NCI-H2196 treated with DMSO at 0.1 percent for 48 hours (cell line): Measurements from ENCODE around the gene PPP1R12B.
"Not testable (repeated sequence)": the region's sequence is repeated elsewhere in the genome, so short reads cannot be mapped to it uniquely, and the experiment has no call there.

Source experiments
- DNase-seq: peaks from one replicate; lab custom pipeline; 2025; ENCODE audit not compliant: unreplicated experiment; lab: John Stamatoyannopoulos, UW

PPP1R12B gene

GRCh38 chr1:202343652-202344349, 4.7 kb upstream of the PPP1R12B start:
- peak; percentile 70 for DNase-seq

DNA sequence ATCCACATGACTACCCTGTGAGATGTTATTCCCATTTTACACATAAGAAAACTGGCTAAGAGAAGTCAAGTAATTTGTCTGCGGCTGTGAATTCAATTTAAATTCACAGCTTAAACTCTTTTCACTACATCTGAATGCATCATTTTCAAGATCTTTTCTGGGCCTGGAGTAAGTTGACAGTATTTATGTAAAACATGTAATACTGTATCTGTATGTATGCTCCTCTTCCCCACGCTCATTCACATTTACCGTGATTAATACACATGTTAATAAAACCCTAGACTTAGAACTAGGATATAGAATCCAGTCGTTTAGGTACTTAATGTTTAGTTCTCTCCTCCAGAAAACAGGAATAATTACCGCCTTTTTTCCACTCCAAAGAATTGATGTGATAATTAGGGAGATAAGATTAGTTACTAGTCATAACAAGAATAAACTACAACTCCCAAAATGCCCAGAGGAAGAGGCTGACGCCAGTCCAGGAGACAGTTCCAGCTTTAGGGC, 442 bp upstream of the PPP1R12B start:
- no peak for DNase-seq

- DNase-seq, result no peak
Measured at GRCh38 chr1:202349206-202349928, 868 bp downstream of the PPP1R12B start.

DNA sequence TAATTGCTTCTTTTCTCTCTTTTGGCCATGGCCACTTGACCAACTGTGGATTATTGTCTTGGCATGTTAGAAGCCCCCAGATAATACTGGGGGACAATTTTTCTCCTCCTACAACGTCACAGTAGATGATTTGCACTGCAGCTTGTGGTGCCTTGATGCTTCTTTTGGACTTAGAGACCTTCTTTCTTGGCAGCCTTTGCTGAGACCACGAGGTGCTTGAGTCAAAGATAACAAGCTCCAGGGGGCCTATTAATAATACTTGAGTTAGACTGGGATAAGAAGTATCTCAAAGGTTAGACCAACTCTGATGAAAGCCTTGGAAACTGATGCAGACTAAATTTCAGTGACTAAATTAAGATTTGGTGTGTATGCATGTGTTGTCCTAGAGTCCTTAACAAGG, 3.2 kb downstream of the PPP1R12B start:
- no peak for DNase-seq

GRCh38 chr1:202352583-202353197, 4.2 kb downstream of the PPP1R12B start:
- DNase-seq, result not testable (repeated sequence)

- no peak for DNase-seq
Measured at GRCh38 chr1:202355944-202356553, 7.5 kb downstream of the PPP1R12B start.

- DNase-seq, result no peak
Measured at GRCh38 chr1:202357506-202357905, 9.0 kb downstream of the PPP1R12B start.

GRCh38 chr1:202361224-202361623, 12.7 kb downstream of the PPP1R12B start:
- DNase-seq, result no peak

DNA sequence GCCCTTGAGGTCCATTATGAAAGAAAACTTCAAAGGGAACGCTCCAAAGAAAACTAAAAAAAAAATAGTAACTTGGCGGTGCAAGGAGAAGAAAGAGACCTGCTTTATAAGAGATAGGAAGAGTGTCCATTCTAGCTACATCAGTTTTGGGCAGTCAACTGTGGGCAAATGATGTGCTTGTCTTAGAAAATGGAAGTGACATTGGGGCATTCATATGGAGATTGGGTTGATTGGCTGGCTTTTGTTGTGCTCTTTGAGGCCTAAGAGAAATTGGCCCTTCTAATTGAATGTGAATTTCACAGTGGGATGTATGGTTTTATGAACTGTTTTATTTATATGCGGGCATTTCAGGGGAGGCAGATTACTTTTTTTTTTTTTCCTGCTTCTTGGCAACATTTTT, 13.2 kb downstream of the PPP1R12B start:
- DNase-seq, result no peak

DNA sequence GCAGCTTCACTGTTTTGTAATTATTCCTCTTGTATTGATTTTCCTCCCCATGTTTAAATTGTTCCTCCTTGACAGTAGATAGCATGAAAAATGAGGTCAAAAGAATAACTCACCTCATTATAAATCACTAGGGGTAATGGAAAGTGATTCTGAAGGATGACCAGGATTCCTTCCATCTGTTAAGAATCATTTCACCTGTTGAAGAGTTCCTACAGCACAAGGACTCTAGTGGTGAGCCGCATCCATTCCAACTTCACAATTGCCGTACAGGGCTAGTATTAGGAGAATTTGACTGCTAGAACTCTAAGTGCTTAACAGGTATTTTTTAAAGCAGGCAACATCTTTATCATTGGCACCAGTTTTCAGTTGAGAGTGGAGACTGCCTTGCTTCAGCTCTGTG, 13.7 kb downstream of the PPP1R12B start:
- no peak for DNase-seq

DNA sequence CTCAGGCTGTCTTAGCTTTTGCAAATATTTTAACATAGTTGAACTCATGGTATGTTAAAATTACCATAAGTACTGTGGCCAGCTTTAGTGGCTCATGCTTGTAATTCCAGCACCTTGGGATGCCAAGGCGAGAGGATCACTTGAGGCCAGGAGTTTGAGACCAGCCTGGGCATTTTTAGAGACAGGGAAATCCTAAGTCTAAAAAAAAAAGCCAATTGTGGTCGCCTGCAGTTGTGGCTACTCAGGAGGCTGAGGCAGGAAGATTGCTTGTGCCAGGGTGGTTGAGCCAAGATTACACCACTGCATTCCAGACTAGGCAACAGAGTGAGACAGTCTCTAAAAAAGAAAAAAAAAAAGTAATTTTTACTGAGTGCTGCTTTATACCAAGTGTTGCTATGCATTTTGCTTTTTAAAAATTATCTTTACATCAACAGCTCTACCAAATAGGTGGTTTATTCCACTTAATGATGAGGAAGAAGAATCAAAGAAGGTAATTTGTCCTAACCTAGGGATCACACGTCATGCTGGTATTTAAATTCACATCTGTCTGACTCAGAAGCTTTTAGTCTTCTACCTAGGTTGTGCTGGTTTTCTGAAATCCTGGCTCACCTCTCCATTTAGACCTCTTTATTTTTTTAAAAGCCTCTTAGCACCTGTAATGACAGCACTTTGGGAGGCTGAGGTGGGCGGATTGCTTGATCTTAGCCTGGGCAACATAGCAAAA, 16.8 kb downstream of the PPP1R12B start:
- DNase-seq, result no peak

- DNase-seq, result no peak
Measured at GRCh38 chr1:202367271-202367670, 18.8 kb downstream of the PPP1R12B start.

DNA sequence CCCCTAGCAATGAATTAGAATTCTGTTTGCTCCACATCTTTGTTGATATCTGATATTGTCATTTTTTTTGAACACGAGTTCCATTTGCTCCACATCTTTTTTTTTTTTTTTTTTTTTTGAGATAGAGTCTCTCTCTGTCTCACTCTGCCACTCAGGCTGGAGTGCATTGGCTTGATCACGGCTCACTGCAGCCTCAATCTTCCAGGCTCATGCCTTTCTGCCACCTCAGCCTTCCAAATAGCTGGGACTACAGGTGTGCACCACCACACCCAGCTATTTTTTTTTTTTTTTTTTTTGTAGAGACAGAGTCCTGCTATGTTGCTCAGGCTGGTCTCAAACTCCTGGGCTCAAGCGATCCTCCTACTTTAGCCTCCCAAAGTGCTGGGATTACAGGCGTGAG, 22.4 kb downstream of the PPP1R12B start:
- DNase-seq, result not testable (repeated sequence)

- DNase-seq, result no peak
Measured at GRCh38 chr1:202374099-202374498, 25.6 kb downstream of the PPP1R12B start.

DNA sequence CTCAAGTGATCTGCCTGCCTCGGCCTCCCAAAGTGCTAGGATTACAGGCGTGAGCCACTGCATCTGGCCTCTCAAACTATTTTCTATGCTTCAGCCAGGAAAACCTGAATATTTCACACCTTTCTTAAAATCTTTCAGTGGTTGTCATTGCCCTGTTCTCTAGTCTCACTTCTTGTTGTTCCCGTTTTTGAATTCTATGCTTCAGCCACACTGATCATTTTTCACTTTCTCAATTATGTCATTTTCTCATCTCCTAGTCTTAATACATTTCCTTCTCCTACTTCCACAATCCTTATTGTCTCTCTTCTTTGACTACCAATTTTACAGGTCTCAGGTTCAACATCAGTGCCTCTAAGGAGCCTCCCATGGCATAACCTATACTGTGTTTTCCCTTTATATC, 26.7 kb downstream of the PPP1R12B start:
- not testable (repeated sequence) for DNase-seq

DNA sequence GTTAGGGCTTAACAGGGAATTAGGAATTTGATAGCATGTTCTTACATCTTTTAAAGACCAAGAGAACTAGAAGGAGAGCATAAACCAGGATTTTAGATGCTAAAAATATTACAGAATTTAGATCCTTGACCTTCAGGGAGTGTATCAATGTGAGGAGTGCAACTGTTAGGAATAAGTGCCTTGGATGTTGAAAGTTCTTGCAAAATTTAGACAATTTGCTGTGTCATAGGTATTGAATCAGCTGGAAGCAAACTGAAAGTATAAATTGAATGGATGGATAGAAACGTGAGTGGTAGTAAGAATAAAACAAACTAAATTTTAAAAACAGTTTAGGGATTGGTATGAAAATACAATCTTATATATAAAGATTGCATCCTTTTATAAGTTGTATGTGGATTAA, 27.7 kb downstream of the PPP1R12B start:
- no peak for DNase-seq

- peak; percentile 33 for DNase-seq
Measured at GRCh38 chr1:202379884-202380529, 31.5 kb downstream of the PPP1R12B start.

GRCh38 chr1:202380535-202380934, 32.0 kb downstream of the PPP1R12B start:
- not testable (repeated sequence) for DNase-seq

GRCh38 chr1:202381867-202382266, 33.4 kb downstream of the PPP1R12B start:
- DNase-seq, result not testable (repeated sequence)

DNA sequence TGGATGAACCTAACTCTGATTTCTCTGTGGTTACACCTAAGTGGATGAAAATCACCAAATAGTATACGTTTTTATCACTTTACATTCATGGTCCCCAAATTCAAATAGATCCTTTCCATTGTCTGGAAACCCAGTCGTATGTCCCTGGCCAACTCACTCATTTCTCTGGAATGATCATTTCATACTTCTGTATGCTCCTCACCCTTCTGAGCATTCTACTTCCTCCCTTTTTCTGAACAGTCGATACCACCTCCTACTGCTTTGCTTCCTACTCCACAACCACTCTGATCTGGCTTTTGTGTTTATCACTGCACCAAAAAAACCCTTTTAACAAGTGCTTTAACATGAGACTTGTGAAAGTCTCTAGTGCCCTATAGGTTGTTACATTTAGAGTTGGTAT, 47.3 kb downstream of the PPP1R12B start:
- DNase-seq, result not testable (repeated sequence)
